ENCODE data around the gene CILP. TPM values are rescaled to one million over a fixed set of nuclear protein-coding genes. Genes with fewer than 3 reads are reported as not detected.

Gene CILP
- total RNA-seq, 1 experiment from 2014 or later: not detected

- TF ChIP-seq FOXK1 (CRISPR knock-in tag; IDR thresholded peaks at IDR 0.05) (no peak), NFYB (CRISPR knock-in tag; conservative IDR thresholded peaks at IDR 0.05; ENCODE audit: low read depth) (no peak), ZNF423 (CRISPR knock-in tag; IDR thresholded peaks at IDR 0.05) (no peak), ZSCAN18 (CRISPR knock-in tag; IDR thresholded peaks at IDR 0.05) (no peak), PREB (CRISPR knock-in tag; IDR thresholded peaks at IDR 0.05; ENCODE audit: borderline replicate concordance) (no peak), NFE2L1 (CRISPR knock-in tag; IDR thresholded peaks at IDR 0.05) (no peak), ZNF219 (CRISPR knock-in tag; IDR thresholded peaks at IDR 0.05; ENCODE audit: borderline replicate concordance) (no peak), ARID4B (CRISPR knock-in tag; IDR thresholded peaks at IDR 0.05; ENCODE audit: borderline replicate concordance) (no peak), ZNF263 (CRISPR knock-in tag; IDR thresholded peaks at IDR 0.05; ENCODE audit: low read depth) (no peak), GTF2I (CRISPR knock-in tag; conservative IDR thresholded peaks at IDR 0.05) (no peak), PRDM15 (CRISPR knock-in tag; IDR thresholded peaks at IDR 0.05) (no peak), FOXJ3 (CRISPR knock-in tag; IDR thresholded peaks at IDR 0.05; ENCODE audit: borderline replicate concordance) (no peak), FOXP4 (CRISPR knock-in tag; IDR thresholded peaks at IDR 0.05) (no peak), IRF2 (CRISPR knock-in tag; IDR thresholded peaks at IDR 0.05; ENCODE audit: borderline replicate concordance, low read depth) (no peak), ZBTB21 (CRISPR knock-in tag; IDR thresholded peaks at IDR 0.05; ENCODE audit: borderline replicate concordance) (no peak), CREM (CRISPR knock-in tag; IDR thresholded peaks at IDR 0.05) (no peak), GABPB1 (CRISPR knock-in tag; IDR thresholded peaks at IDR 0.05) (no peak), CBFB (CRISPR knock-in tag; IDR thresholded peaks at IDR 0.05; ENCODE audit: low read depth) (no peak), ZMAT4 (CRISPR knock-in tag; IDR thresholded peaks at IDR 0.05) (no peak)
- ChIA-PET CTCF (interaction anchor here (0.7 to 2.3 kb wide), 12 partner anchors 9 to 1506 kb away, joined by 3 to 14 read pairs (median 4); partner anchors contain the start of genes CILP and PARP16), POLR2A (interaction anchor here (1.0 kb wide), 1 partner anchor 110 kb away, joined by 3 read pairs; the partner anchor contains the start of gene RNU5B-1)
- Mint-ChIP-seq H3K4me1 (peaks cover 5% of the 10 kb centered on the region; the same call in 1 of the 2 replicates), H3K9me3 (peaks cover 7% of the 10 kb centered on the region), H3K27me3 (ENCODE audit: low read depth) (no peaks in the 10 kb centered on the region), H3K27ac (no peak overlapping the region), H3K36me3 (no peaks in the 10 kb centered on the region), H3K4me3 (no peak overlapping the region)
- peak; percentile 79 for ATAC-seq
- DNase-seq (ENCODE audit: low spot score): no peak
Observed at GRCh38 chr15:65194826-65195547, 16.3 kb downstream of the CILP start.

Measured in WTC11 (cell line).